ENCODE results near the gene PLEKHG4B.

DNA sequence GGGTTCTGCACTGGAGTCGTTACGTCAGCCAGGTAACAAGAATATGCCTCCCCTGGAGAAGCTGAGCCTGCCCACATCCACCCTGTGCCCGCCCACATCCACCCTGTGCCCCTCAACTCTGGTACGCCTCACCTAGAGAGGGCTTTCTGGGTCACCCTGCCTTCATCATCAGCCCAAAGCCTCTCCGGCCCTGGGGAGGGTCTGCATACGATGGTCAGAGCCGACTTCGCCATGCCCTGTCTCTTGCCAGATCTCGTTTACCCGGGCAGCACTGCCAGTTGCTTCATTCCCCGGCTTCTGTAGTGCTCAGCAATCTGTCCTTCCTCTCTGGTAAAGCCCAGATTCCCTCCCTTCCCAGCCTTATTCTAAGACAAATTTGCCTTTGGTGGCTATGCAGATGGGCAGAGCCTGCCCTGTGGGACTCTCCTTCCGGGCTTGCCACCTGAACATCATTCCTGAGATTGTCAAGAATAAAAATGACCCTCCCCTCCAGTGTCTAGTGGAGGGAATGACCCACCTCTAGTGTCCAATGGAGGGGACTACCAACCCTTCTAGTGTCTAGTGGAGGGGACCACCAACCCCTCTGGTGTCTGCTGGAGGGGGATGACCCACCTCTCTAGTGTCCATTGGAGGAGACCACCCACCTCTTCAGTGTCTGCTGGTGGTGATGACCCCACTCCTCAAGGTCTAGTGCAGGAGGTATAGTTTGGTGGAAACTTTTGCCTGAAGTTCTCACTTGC lies 3.4 kb downstream of the PLEKHG4B start:
- TF ChIP-seq POLR2A (IDR thresholded peaks at IDR 0.05; ENCODE audit: low read length) (no peak), GATA1 (IDR thresholded peaks at IDR 0.05; ENCODE audit: low read depth, low read length) (no peak)
